Measurements from ENCODE around the gene ADCK1.
A peak's percentile ranks its signal among the peaks of the same experiment; 100 is the strongest.
"Not testable (repeated sequence)": the region's sequence is repeated elsewhere in the genome, so short reads cannot be mapped to it uniquely, and the experiment has no call there.

Gene ADCK1
- 5.0 to 9.7 (median 9.6) reads per million in 3 experiments for total RNA-seq

GRCh38 chr14:77799863-77800730 lies at the start of gene ADCK1:
ADCK1 (plus strand) TSS chr14:77800109; CDS start chr14:77818979, 18,870 bp downstream.
- DNase-seq = peak; percentile 82

GRCh38 chr14:77752266-77752665 lies 47.6 kb upstream of the ADCK1 start:
- DNase-seq = no peak

GRCh38 chr14:77752799-77753516 lies 47.0 kb upstream of the ADCK1 start:
- DNase-seq = no peak

GRCh38 chr14:77760381-77761204 lies 39.3 kb upstream of the ADCK1 start, which contains the start of gene SNW1:
SNW1 (minus strand) TSS chr14:77761156; CDS start chr14:77761127, 29 bp downstream.
- DNase-seq = peak; percentile 90

GRCh38 chr14:77761205-77761931 lies 38.5 kb upstream of the ADCK1 start:
- DNase-seq = no peak

GRCh38 chr14:77763316-77763715 lies 36.6 kb upstream of the ADCK1 start:
- no peak for DNase-seq

- no peak for DNase-seq
Observed at GRCh38 chr14:77763978-77764377, 35.9 kb upstream of the ADCK1 start.

GRCh38 chr14:77768442-77769069 lies 31.4 kb upstream of the ADCK1 start:
- DNase-seq = not testable (repeated sequence)

- not testable (repeated sequence) for DNase-seq
Observed at GRCh38 chr14:77773966-77774365, 25.9 kb upstream of the ADCK1 start.

- no peak for DNase-seq
Observed at GRCh38 chr14:77782202-77782601, 17.7 kb upstream of the ADCK1 start.

GRCh38 chr14:77786148-77786547 lies 13.8 kb upstream of the ADCK1 start:
- no peak for DNase-seq

GRCh38 chr14:77790566-77791224 lies 9.2 kb upstream of the ADCK1 start:
- DNase-seq = no peak

- DNase-seq = no peak
Observed at GRCh38 chr14:77791225-77791600, 8.7 kb upstream of the ADCK1 start.

- not testable (repeated sequence) for DNase-seq
Observed at GRCh38 chr14:77793255-77793654, 6.7 kb upstream of the ADCK1 start.

GRCh38 chr14:77794357-77794756 lies 5.6 kb upstream of the ADCK1 start:
- no peak for DNase-seq

GRCh38 chr14:77799456-77799855 lies 453 bp upstream of the ADCK1 start:
- DNase-seq = not testable (repeated sequence)

- no peak for DNase-seq
Observed at GRCh38 chr14:77800814-77801213, 905 bp downstream of the ADCK1 start.

- no peak for DNase-seq
Observed at GRCh38 chr14:77804592-77804991, 4.7 kb downstream of the ADCK1 start.

- no peak for DNase-seq
Observed at GRCh38 chr14:77805706-77806105, 5.8 kb downstream of the ADCK1 start.

GRCh38 chr14:77808250-77808649 lies 8.3 kb downstream of the ADCK1 start:
- no peak for DNase-seq

GRCh38 chr14:77809011-77809410 lies 9.1 kb downstream of the ADCK1 start:
- DNase-seq = no peak
